Activated CD4-positive, alpha-beta memory T cell treated with anti-CD3 and anti-CD28 coated beads, Interleukin-2, amount 10 ng/mL, durations not matched to agents 7 days and 5 days (primary cell): ENCODE measurements around the gene KCNK3. TPM values are rescaled to one million over a fixed set of nuclear protein-coding genes. Genes with fewer than 3 reads are reported as not detected.

Experiments used
- CTCF ChIA-PET: fragments of 350-600 bp; sonication (Branson Sonifier 250); formaldehyde crosslinking; loops from one replicate; lab custom pipeline; 2021; ENCODE audit warnings: antibody characterized with exemption, inconsistent platforms; lab: Charles Lee
- POLR2A ChIA-PET: fragments of 350-600 bp; sonication (Branson Sonifier 250); formaldehyde crosslinking; loops from one replicate; lab custom pipeline; 2021; ENCODE audit warnings: antibody characterized with exemption; lab: Charles Lee
- DNase-seq: peaks from one replicate; pipeline ENCODE4 v3.0.0-alpha.2; 2020
- H3K27ac Mint-ChIP-seq: one replicate; pipeline ENCODE4 v1.8.0; 2021; ENCODE audit warnings: mild to moderate bottlenecking, mixed read lengths
- H3K27me3 Mint-ChIP-seq: one replicate; pipeline ENCODE4 v1.8.0; 2021; ENCODE audit warnings: mixed read lengths
- H3K36me3 Mint-ChIP-seq: one replicate; pipeline ENCODE4 v1.8.0; 2021; ENCODE audit warnings: low read depth, mixed read lengths
- H3K4me1 Mint-ChIP-seq: one replicate; pipeline ENCODE4 v1.8.0; 2021; ENCODE audit warnings: mixed read lengths
- H3K4me3 Mint-ChIP-seq: one replicate; pipeline ENCODE4 v1.8.0; 2021; ENCODE audit warnings: mild to moderate bottlenecking, mixed read lengths
- H3K9me3 Mint-ChIP-seq: one replicate; pipeline ENCODE4 v1.8.0; 2021; ENCODE audit warnings: mixed read lengths
- total RNA-seq, 2 experiments: library from RNA; stranded (reverse); gene quantifications; one replicate each; pipeline ENCODE4 v1.2.3, GENCODE V29; 2021

The KCNK3 gene
- total RNA-seq, 2 experiments from 2014 or later, result not detected

DNA sequence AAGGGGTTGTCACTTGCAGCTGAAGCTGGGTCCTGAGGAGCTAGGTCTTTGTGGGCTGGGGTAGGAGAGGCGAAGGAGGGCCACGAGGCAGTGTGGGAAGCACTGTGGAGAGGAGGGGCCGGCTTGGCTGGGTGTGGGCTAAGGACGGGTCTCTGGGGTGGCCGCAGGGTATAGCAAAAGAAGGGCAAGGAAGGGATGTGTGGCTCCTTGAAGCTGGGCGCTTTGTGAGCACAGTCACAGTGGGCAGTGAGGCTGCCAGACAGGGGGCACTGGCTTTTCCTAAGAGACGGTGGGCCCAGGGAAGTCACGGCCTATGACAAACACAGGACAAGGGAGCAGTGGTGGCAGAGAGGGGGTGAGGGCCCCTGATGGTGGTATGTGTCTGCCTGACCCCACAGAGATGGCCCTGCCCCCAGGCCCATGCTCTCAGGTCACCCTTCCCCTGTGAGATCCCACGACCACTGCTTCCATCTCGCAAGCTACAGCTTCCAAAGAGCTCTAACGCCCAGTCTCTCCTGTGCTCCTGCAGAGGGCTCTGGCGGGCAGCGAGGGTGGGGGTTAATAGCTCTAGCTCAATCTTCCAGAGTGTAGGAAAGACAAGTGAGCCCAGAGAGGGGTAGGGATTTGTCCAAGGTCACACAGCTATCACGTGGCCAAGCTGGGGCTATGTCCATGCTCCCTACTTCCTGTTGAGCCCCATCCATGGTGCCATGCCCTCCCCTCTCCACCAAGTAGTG, 32.4 kb downstream of the KCNK3 start:
- ChIA-PET CTCF (interaction anchor here (1.0 kb wide), 1 partner anchor 117 kb away, joined by 3 read pairs; no protein-coding TSS in a partner anchor), POLR2A (no interaction called here)
- no peak overlapping the region for H3K27ac Mint-ChIP-seq
- H3K4me1 Mint-ChIP-seq, result no peaks in the 10 kb centered on the region
- no peaks in the 10 kb centered on the region for H3K9me3 Mint-ChIP-seq
- no peaks in the 10 kb centered on the region for H3K36me3 Mint-ChIP-seq
- H3K4me3 Mint-ChIP-seq, result no peak overlapping the region
- H3K27me3 Mint-ChIP-seq, result peaks cover 9% of the 10 kb centered on the region
- DNase-seq, result no peak

DNA sequence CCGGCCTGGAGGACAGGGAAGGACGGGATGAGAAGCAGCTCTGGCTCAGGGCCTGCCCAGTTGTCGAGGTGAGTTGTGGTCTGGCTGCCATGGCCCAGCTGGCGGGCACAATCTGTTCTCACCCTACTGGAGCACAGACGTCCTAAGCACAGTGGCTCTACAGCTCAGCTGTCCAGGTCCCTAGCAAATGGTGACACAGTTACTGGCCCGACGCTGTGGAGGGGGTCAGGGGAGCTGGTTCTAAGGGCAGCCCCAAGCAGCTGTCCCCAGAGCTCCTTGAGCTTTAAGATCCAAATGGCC, 32.9 kb downstream of the KCNK3 start:
- Mint-ChIP-seq H3K4me3 (no peak overlapping the region), H3K27ac (no peak overlapping the region), H3K36me3 (no peaks in the 10 kb centered on the region), H3K4me1 (no peaks in the 10 kb centered on the region), H3K9me3 (no peaks in the 10 kb centered on the region), H3K27me3 (peaks cover 9% of the 10 kb centered on the region)
- CTCF ChIA-PET, result interaction anchor here (1.0 kb wide), 1 partner anchor 118 kb away, joined by 3 read pairs; no protein-coding TSS in a partner anchor
- POLR2A ChIA-PET, result no interaction called here
- no peak for DNase-seq

DNA sequence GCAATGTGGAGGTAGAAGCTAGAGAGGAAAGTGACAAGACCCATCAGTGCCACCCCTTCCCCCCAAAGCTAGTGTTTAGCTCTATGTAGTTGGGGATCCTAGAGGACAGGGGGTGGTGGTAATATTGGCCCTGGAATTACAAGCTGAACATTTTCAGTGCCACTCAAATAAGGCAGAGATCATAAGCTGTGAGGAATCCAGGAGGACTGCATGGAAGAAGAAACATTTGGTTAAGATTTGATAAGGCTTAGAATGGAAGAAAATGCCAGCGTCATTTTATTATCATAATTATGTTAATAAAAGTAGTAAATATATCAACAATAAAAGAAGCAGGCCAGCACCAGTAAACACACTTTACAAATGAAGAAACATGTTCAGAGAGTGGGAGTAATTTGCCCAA, 33.7 kb downstream of the KCNK3 start:
- Mint-ChIP-seq H3K27ac (no peak overlapping the region), H3K36me3 (no peaks in the 10 kb centered on the region), H3K27me3 (peaks cover 9% of the 10 kb centered on the region), H3K9me3 (no peaks in the 10 kb centered on the region), H3K4me1 (no peaks in the 10 kb centered on the region), H3K4me3 (no peak overlapping the region)
- DNase-seq, result no peak
- CTCF ChIA-PET, result interaction anchor here (1.0 kb wide), 1 partner anchor 119 kb away, joined by 3 read pairs; no protein-coding TSS in a partner anchor
- POLR2A ChIA-PET, result no interaction called here

DNA sequence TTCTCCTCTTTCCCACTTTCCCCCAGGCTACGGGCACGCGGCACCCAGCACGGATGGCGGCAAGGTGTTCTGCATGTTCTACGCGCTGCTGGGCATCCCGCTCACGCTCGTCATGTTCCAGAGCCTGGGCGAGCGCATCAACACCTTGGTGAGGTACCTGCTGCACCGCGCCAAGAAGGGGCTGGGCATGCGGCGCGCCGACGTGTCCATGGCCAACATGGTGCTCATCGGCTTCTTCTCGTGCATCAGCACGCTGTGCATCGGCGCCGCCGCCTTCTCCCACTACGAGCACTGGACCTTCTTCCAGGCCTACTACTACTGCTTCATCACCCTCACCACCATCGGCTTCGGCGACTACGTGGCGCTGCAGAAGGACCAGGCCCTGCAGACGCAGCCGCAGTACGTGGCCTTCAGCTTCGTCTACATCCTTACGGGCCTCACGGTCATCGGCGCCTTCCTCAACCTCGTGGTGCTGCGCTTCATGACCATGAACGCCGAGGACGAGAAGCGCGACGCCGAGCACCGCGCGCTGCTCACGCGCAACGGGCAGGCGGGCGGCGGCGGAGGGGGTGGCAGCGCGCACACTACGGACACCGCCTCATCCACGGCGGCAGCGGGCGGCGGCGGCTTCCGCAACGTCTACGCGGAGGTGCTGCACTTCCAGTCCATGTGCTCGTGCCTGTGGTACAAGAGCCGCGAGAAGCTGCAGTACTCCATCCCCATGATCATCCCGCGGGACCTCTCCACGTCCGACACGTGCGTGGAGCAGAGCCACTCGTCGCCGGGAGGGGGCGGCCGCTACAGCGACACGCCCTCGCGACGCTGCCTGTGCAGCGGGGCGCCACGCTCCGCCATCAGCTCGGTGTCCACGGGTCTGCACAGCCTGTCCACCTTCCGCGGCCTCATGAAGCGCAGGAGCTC, 35.4 kb downstream of the KCNK3 start:
- CTCF ChIA-PET, result interaction anchor here (1.1 kb wide), 1 partner anchor 17 kb away, joined by 3 read pairs; no protein-coding TSS in a partner anchor
- POLR2A ChIA-PET, result no interaction called here
- no peak for DNase-seq

DNA sequence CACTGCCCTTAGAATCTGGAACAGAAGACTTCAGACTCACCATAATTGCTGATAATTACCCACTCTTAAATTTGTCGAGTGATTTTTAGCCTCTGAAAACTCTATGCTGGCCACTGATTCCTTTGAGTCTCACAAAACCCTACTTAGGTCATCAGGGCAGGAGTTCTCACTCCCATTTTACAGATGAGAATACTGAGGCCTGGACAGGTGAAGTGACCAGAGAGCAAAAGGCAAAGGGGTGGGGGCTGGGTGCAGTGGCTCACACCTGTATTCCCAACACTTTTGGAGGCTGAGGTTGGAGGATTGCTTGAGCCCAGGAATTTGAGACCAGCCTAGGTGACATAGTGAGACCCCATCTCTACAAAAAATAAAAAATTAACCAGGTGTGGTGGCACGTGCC, 36.8 kb downstream of the KCNK3 start:
- CTCF ChIA-PET, result no interaction called here
- DNase-seq, result no peak
- peaks cover 13% of the 10 kb centered on the region for H3K27me3 Mint-ChIP-seq
- no peaks in the 10 kb centered on the region for H3K36me3 Mint-ChIP-seq
- H3K4me1 Mint-ChIP-seq, result no peaks in the 10 kb centered on the region
- H3K9me3 Mint-ChIP-seq, result no peaks in the 10 kb centered on the region
- no peak overlapping the region for H3K4me3 Mint-ChIP-seq
- POLR2A ChIA-PET, result no interaction called here
- H3K27ac Mint-ChIP-seq, result no peak overlapping the region

More for the DNA sequence above, 35.4 kb downstream of the KCNK3 start:
- Mint-ChIP-seq H3K36me3 (no peaks in the 10 kb centered on the region), H3K4me1 (no peaks in the 10 kb centered on the region), H3K27ac (no peak overlapping the region), H3K27me3 (peaks cover 9% of the 10 kb centered on the region), H3K9me3 (no peaks in the 10 kb centered on the region), H3K4me3 (no peak overlapping the region)

DNA sequence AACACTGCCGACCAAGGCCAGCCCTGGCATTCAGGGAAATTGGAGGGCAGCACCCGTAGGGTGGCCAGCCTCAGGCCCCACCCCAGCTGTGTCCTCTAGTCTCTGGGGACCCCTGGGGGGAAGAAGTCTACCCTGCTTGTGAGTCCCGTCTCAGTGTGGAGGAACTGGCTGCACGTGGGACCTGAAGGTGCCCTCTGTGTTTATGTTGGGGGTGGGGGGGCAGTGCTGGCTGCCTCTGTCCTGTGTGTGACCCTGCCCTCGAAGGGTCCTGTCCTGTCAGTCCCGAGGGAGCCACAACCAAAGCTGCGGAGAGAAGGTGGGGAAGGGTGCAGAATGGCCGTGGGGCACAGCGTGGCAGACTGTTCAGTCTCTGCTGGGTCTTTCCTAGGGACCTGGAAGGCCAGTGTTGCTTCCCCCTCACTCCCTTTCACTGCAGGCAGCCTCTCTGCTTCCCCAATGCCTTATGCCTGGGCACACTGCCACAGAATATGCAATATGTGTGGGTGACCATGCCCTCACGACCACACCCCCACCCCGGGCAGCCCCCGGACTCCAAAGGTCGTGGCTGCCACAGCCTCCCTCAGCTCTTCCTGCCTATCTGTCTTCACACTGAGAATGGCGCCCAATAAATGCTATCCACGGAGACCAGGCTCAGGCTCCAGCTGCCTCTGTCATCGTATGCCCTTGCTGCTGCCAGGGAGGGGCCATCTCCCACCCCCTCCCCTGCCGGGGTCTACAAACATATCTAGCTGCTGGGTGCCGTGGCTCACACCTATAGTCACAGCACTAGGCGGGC, 38.2 kb downstream of the KCNK3 start:
- POLR2A ChIA-PET, result no interaction called here
- no peaks in the 10 kb centered on the region for H3K4me1 Mint-ChIP-seq
- peaks cover 13% of the 10 kb centered on the region for H3K27me3 Mint-ChIP-seq
- no peak overlapping the region for H3K4me3 Mint-ChIP-seq
- no peaks in the 10 kb centered on the region for H3K36me3 Mint-ChIP-seq
- H3K27ac Mint-ChIP-seq, result no peak overlapping the region
- no peaks in the 10 kb centered on the region for H3K9me3 Mint-ChIP-seq
- no peak for DNase-seq
- CTCF ChIA-PET, result interaction anchor here (0.9 to 1.6 kb wide), 2 partner anchors 15 to 153 kb away, joined by 3 to 4 read pairs; no protein-coding TSS in a partner anchor

DNA sequence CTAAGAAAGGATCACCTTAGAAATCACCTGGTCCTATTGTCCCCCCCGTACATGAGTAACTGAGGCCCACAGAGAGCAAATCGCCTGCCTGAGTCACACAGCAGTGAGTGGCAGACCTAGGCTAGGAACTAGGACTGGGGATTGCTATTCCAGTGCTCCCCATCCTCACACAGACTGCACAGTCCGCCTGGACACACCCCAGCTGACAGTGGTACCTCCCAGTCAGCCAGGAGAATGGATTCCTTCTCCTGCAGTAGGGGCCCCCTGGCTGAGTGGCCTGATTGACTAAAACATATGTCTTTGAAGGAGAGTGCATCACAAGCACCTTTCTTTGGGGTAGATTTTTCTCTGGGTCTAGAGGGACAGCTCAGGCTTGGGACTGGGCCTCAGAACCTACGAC, 39.2 kb downstream of the KCNK3 start:
- Mint-ChIP-seq H3K36me3 (no peaks in the 10 kb centered on the region), H3K27ac (no peak overlapping the region), H3K9me3 (no peaks in the 10 kb centered on the region), H3K27me3 (peaks cover 13% of the 10 kb centered on the region), H3K4me3 (no peak overlapping the region), H3K4me1 (no peaks in the 10 kb centered on the region)
- POLR2A ChIA-PET, result interaction anchor here (0.6 kb wide), 1 partner anchor 27 kb away, joined by 3 read pairs; no protein-coding TSS in a partner anchor
- DNase-seq, result no peak
- CTCF ChIA-PET, result interaction anchor here (1.6 kb wide), 1 partner anchor 154 kb away, joined by 3 read pairs; no protein-coding TSS in a partner anchor

DNA sequence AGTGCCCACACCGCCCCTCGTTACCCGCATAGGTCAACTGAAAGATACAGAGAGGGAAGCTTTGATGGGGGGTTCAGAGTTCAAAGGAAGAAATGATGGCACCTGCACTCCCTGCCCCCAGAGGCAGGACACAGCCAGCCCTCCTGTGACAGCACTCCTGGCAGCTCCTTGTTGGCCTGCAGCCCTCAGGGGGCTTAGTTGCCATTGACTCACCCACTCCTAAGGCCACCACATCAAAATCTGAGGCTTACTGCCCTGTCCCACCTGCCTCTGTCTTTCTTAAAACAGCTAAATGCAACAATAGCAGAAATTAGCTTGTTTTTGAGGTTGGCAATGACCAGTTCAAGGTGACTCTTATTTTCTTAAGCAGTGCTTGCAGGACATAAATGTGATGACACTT, 39.9 kb downstream of the KCNK3 start:
- H3K36me3 Mint-ChIP-seq, result no peaks in the 10 kb centered on the region
- H3K9me3 Mint-ChIP-seq, result no peaks in the 10 kb centered on the region
- peaks cover 10% of the 10 kb centered on the region for H3K27me3 Mint-ChIP-seq
- ChIA-PET POLR2A (no interaction called here), CTCF (interaction anchor here (1.2 kb wide), 1 partner anchor 13 kb away, joined by 3 read pairs; no protein-coding TSS in a partner anchor)
- no peaks in the 10 kb centered on the region for H3K4me1 Mint-ChIP-seq
- H3K27ac Mint-ChIP-seq, result no peak overlapping the region
- no peak for DNase-seq
- H3K4me3 Mint-ChIP-seq, result no peak overlapping the region

DNA sequence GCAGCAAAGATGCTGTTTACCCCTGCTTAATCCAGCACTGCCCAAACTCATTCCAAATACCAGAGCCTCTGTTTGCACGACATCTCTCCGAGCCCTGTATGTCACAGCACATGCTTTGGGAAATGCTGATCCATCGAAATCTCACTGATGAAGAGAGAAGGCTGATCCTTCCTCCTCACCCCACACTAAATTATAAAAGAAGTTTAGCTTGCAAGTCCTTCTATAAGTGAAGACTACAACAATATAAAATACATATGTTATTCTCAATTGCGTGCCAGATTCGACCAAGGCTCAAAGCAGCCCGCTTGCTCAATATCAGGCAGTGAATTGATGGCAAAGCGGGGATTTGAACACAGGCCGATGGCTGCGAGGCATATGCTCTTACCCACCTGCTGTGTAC, 40.9 kb downstream of the KCNK3 start:
- ChIA-PET CTCF (interaction anchor here (0.7 to 1.2 kb wide), 2 partner anchors 12 to 126 kb away, joined by 3 read pairs; no protein-coding TSS in a partner anchor), POLR2A (no interaction called here)
- H3K9me3 Mint-ChIP-seq, result no peaks in the 10 kb centered on the region
- no peaks in the 10 kb centered on the region for H3K4me1 Mint-ChIP-seq
- H3K4me3 Mint-ChIP-seq, result no peak overlapping the region
- H3K27ac Mint-ChIP-seq, result no peak overlapping the region
- no peak for DNase-seq
- H3K36me3 Mint-ChIP-seq, result no peaks in the 10 kb centered on the region
- peaks cover 9% of the 10 kb centered on the region for H3K27me3 Mint-ChIP-seq

DNA sequence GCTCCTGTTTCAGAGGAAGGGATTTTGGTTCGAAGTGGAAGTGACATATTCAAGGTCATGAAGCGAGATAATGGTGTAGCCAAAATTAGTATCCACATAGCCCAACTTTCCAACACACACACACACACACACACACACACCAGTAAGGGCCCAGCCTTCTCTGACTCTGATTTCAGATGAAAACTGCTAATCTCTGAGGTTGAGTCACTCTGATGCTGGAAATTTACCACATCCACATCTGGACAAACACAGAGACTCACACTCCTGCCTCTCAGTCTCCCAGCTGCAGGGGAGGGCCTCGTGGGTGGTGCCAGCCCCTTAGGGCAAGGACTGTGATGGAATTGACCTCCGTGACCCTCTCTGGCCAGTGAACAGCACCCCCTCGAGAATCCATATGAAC, 42.6 kb downstream of the KCNK3 start:
- no peaks in the 10 kb centered on the region for H3K36me3 Mint-ChIP-seq
- no peaks in the 10 kb centered on the region for H3K4me1 Mint-ChIP-seq
- H3K9me3 Mint-ChIP-seq, result no peaks in the 10 kb centered on the region
- no peak for DNase-seq
- no peak overlapping the region for H3K27ac Mint-ChIP-seq
- no peak overlapping the region for H3K4me3 Mint-ChIP-seq
- peaks cover 6% of the 10 kb centered on the region for H3K27me3 Mint-ChIP-seq
- ChIA-PET CTCF (interaction anchor here (1.5 kb wide), 1 partner anchor 10 kb away, joined by 8 read pairs; no protein-coding TSS in a partner anchor), POLR2A (no interaction called here)

DNA sequence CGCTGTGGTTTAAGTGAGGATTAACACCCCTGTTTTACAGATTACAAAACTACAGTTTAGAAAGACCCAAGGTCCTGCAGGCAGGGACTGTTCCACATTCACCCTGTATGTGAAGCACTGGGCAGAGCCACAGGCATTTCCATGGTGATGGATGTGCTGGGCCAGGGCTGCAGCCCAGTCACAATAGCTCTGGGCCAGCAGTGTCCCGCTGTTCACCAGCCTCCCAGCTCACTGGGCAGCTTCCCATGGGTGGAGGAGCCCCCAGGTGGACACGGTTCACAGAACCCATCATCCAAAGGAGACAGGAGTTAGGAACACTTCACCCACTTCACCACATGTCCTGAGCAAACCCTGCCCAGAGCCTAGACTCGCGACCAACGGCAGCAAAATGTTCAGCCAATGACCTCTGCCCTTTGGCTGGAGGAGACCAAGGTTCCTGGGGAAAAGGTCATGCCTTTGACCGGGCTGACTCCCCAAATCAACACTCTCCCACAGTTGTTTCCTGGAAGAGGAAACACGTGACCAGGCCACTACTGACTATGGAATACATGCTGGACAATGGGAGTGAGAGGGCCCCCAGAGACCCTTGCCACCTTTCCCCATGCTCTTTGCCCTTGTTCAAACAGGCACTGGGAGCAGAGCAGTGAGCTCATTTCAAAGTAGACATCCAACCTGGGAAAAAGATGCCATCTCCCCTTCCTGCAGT, 43.5 kb downstream of the KCNK3 start:
- H3K27ac Mint-ChIP-seq, result no peak overlapping the region
- peaks cover 3% of the 10 kb centered on the region for H3K4me1 Mint-ChIP-seq
- ChIA-PET POLR2A (no interaction called here), CTCF (interaction anchor here (1.6 kb wide), 1 partner anchor 10 kb away, joined by 8 read pairs; no protein-coding TSS in a partner anchor)
- DNase-seq, result no peak
- H3K36me3 Mint-ChIP-seq, result no peaks in the 10 kb centered on the region
- no peaks in the 10 kb centered on the region for H3K9me3 Mint-ChIP-seq
- peaks cover 6% of the 10 kb centered on the region for H3K27me3 Mint-ChIP-seq
- H3K4me3 Mint-ChIP-seq, result no peak overlapping the region

DNA sequence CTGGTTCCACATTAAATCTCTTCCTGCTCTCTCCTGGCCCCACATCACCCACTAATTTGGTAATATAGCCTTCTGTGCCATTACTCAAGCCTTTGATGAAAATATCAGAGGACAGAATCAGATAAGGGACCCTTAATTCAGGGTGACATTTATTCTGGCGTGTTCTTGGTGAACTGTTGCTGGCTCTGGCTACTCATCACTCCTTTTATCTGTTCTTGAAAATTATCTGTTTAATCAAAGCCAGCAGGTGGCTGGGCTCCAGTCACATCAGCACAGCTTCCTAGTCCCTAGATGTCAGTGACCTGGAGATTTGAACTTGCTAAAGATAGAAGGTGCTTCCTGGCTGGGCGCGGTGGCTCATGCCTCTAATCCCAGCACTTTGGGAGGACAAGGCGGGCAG, 44.7 kb downstream of the KCNK3 start:
- H3K4me1 Mint-ChIP-seq, result peaks cover 7% of the 10 kb centered on the region
- DNase-seq, result no peak
- no peak overlapping the region for H3K27ac Mint-ChIP-seq
- H3K36me3 Mint-ChIP-seq, result no peaks in the 10 kb centered on the region
- H3K9me3 Mint-ChIP-seq, result no peaks in the 10 kb centered on the region
- CTCF ChIA-PET, result interaction anchor here (1.6 kb wide), 1 partner anchor 8 kb away, joined by 8 read pairs; no protein-coding TSS in a partner anchor
- POLR2A ChIA-PET, result no interaction called here
- peaks cover 6% of the 10 kb centered on the region for H3K27me3 Mint-ChIP-seq
- H3K4me3 Mint-ChIP-seq, result no peak overlapping the region
